ENCODE results near the gene PITPNC1.

DNA sequence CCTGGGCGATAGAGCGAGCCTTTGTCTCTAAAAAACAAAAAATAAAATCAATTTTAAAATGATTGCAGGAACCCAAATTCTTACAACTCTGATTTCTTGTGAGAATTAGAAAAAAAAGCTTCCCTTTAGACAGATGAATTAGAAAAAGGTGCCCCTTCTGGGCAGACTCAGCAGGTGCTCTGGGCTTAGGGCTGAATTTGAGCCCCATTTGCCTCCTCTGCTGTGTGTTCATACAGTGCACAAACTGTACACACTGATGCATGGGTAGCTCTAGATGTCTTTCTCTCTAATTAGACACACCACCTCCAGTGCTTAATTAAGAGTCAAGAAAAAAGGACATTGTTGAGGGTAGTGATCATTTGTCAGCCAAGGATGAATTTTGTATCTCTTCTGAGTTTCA, 302.1 kb downstream of the PITPNC1 start:
- TF ChIP-seq, protein P1, sequence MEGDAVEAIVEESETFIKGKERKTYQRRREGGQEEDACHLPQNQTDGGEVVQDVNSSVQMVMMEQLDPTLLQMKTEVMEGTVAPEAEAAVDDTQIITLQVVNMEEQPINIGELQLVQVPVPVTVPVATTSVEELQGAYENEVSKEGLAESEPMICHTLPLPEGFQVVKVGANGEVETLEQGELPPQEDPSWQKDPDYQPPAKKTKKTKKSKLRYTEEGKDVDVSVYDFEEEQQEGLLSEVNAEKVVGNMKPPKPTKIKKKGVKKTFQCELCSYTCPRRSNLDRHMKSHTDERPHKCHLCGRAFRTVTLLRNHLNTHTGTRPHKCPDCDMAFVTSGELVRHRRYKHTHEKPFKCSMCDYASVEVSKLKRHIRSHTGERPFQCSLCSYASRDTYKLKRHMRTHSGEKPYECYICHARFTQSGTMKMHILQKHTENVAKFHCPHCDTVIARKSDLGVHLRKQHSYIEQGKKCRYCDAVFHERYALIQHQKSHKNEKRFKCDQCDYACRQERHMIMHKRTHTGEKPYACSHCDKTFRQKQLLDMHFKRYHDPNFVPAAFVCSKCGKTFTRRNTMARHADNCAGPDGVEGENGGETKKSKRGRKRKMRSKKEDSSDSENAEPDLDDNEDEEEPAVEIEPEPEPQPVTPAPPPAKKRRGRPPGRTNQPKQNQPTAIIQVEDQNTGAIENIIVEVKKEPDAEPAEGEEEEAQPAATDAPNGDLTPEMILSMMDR (IDR thresholded peaks at IDR 0.05) = no peak
- TF ChIP-seq POLR2AphosphoS5 (IDR thresholded peaks at IDR 0.05) (no peak), POLR2A (IDR thresholded peaks at IDR 0.05) (no peak), EP300 (IDR thresholded peaks at IDR 0.05) (no peak)

Data from gastroesophageal sphincter (tissue), 3 donors.